Astrocyte (in vitro differentiated cells and primary cell): ENCODE measurements around the gene TMEM60.

ENCODE experiments used
- CTCF ChIP-seq: IDR thresholded peaks from 2 replicates; pipeline ENCODE4 v1.5.1; 2011; ENCODE audit warnings: low read depth, mild to moderate bottlenecking, inconsistent platforms, low read length, moderate library complexity; ENCODE audit not compliant: insufficient read depth
- EZH2 ChIP-seq: IDR thresholded peaks from 2 replicates; pipeline ENCODE4 v1.6.1; 2012; ENCODE audit warnings: mild to moderate bottlenecking, low read length, inconsistent platforms; ENCODE audit not compliant: insufficient read depth

GRCh38 chr7:77747718-77748117, 50.5 kb downstream of the TMEM60 start:
- no peak for TF ChIP-seq CTCF
- no peak for TF ChIP-seq EZH2
